Natural killer cell (primary cell): ENCODE measurements around the gene RTKN2. TPM values are rescaled to one million over a fixed set of nuclear protein-coding genes. Genes with fewer than 3 reads are reported as not detected.
"Not testable (repeated sequence)": the region's sequence is repeated elsewhere in the genome, so short reads cannot be mapped to it uniquely, and the experiment has no call there.

ENCODE experiments used
- ATAC-seq, 3 donors: fragments of 150-1000 bp in 2 of 3; fragments of 200-7000 bp in 1 of 3; cut with Tn5 transposase; 1 replicate in 1 of 3; 2 replicates in 2 of 3; pipeline ENCODE4 v1.10.0; 2021; ENCODE audit warnings: mild to moderate bottlenecking in 2 of 3, moderate library complexity in 2 of 3
- DNase-seq, 2 donors: peaks; one replicate each; pipeline versions ENCODE4 v3.0.0 to v3.0.0-alpha.2; 2013 to 2021; ENCODE audit warnings: mixed read lengths in 1 of 2
- H3K27ac ChIP-seq: one replicate; pipeline ENCODE4 v1.5.1; 2013; ENCODE audit warnings: mild to moderate bottlenecking, low read length
- H3K27me3 ChIP-seq: one replicate; pipeline ENCODE4 v1.6.1; 2013; ENCODE audit warnings: low read length; ENCODE audit not compliant: control insufficient read depth, insufficient read depth
- H3K36me3 ChIP-seq: one replicate; pipeline ENCODE4 v1.6.1; 2013; ENCODE audit warnings: low read length; ENCODE audit not compliant: control insufficient read depth, insufficient read depth
- H3K4me1 ChIP-seq: one replicate; pipeline ENCODE4 v1.6.1; 2013; ENCODE audit warnings: low read length; ENCODE audit not compliant: control insufficient read depth, insufficient read depth
- H3K4me3 ChIP-seq: one replicate; pipeline ENCODE4 v1.5.1; 2013; ENCODE audit warnings: low read length
- H3K9me3 ChIP-seq: one replicate; pipeline ENCODE4 v1.6.1; 2013; ENCODE audit warnings: low read length; ENCODE audit not compliant: control insufficient read depth, insufficient read depth
- H3K27ac Mint-ChIP-seq, 2 donors: one replicate each; pipeline ENCODE4 v1.8.0; 2022; ENCODE audit warnings: mild to moderate bottlenecking in 2 of 2, mixed read lengths in 2 of 2, moderate library complexity in 1 of 2
- H3K27me3 Mint-ChIP-seq, 2 donors: one replicate each; pipeline ENCODE4 v1.8.0; 2022; ENCODE audit warnings: low read depth in 2 of 2, mixed read lengths in 2 of 2
- H3K36me3 Mint-ChIP-seq: one replicate; pipeline ENCODE4 v1.8.0; 2022; ENCODE audit warnings: mixed read lengths
- H3K4me1 Mint-ChIP-seq, 2 donors: one replicate each; pipeline ENCODE4 v1.8.0; 2022; ENCODE audit warnings: mixed read lengths in 2 of 2
- H3K4me3 Mint-ChIP-seq: one replicate; pipeline ENCODE4 v1.8.0; 2022; ENCODE audit warnings: mild to moderate bottlenecking, moderate library complexity, mixed read lengths
- H3K9me3 Mint-ChIP-seq, 2 donors: one replicate each; pipeline ENCODE4 v1.8.0; 2022; ENCODE audit warnings: mixed read lengths in 2 of 2
- WGBS: methylation state at CpG from one replicate; pipeline ENCODE4 v1.1.7; 2013; ENCODE audit warnings: missing lambda C conversion rate; ENCODE audit not compliant: insufficient coverage; 5-methylcytosine and 5-hydroxymethylcytosine counted together
- intact Hi-C: fragments of 100-400 bp; cut with micrococcal nuclease; formaldehyde crosslinking; loops from one replicate; pipeline ENCODE4 v1.14.2; 2022
- total RNA-seq, 4 donors: library from RNA; stranded (reverse); fragments of 120-200 nt in 1 of 4; gene quantifications; one replicate each; pipeline versions ENCODE4 v1.2.3 to v1.2.4, GENCODE V29; 2013 to 2022
- TF ChIP-seq, protein P1 (sequence below): fragments of 200-600 bp; IDR thresholded peaks from one replicate; pipeline ENCODE4 v1.8.0; 2022; ENCODE audit warnings: antibody characterized with exemption

RTKN2 gene
- total RNA-seq, 3 donors from 2014 or later (not counting 1 experiment from before 2014, with no cell fraction given) = 0.31 to 0.61 (median 0.33) TPM

DNA sequence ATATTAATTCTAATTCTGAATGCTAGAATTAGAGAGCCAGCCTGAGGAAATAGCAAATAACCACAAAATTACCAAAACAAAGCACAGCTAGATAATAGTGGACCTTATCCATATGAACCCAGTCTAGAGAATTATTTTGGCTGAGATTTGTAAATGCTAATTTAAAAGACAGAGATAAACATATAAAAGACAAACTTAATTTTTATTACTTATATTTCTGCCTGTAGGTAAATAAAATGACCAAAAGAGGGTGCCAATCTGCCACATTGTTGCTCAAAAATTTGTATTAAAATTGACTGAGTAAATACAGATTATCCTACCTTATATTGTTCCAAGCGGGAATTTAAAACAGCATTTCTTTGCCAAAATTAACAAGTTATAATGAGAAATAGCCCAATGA is 20.2 kb downstream of the RTKN2 start:
- no peaks in the 10 kb centered on the region for H3K4me1 ChIP-seq
- no peak for DNase-seq
- H3K36me3 Mint-ChIP-seq = no peaks in the 10 kb centered on the region
- H3K4me3 ChIP-seq = no peak overlapping the region
- no peaks in the 10 kb centered on the region for H3K36me3 ChIP-seq
- no peaks in the 10 kb centered on the region for H3K27me3 ChIP-seq
- TF ChIP-seq, protein P1, sequence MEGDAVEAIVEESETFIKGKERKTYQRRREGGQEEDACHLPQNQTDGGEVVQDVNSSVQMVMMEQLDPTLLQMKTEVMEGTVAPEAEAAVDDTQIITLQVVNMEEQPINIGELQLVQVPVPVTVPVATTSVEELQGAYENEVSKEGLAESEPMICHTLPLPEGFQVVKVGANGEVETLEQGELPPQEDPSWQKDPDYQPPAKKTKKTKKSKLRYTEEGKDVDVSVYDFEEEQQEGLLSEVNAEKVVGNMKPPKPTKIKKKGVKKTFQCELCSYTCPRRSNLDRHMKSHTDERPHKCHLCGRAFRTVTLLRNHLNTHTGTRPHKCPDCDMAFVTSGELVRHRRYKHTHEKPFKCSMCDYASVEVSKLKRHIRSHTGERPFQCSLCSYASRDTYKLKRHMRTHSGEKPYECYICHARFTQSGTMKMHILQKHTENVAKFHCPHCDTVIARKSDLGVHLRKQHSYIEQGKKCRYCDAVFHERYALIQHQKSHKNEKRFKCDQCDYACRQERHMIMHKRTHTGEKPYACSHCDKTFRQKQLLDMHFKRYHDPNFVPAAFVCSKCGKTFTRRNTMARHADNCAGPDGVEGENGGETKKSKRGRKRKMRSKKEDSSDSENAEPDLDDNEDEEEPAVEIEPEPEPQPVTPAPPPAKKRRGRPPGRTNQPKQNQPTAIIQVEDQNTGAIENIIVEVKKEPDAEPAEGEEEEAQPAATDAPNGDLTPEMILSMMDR = peak; percentile 8
- WGBS = no CpG with 5 or more reads among the region's 1 CpG
- H3K27ac Mint-ChIP-seq = no peak overlapping the region
- no peak overlapping the region for H3K4me3 Mint-ChIP-seq
- no peak for ATAC-seq
- H3K27me3 Mint-ChIP-seq = no peaks in the 10 kb centered on the region
- H3K4me1 Mint-ChIP-seq = peaks cover 5 to 11% of the 10 kb centered on the region in 2 donors
- H3K27ac ChIP-seq = no peak overlapping the region
- no peaks in the 10 kb centered on the region for H3K9me3 Mint-ChIP-seq
- intact Hi-C loops = no loop called here
- no peaks in the 10 kb centered on the region for H3K9me3 ChIP-seq

DNA sequence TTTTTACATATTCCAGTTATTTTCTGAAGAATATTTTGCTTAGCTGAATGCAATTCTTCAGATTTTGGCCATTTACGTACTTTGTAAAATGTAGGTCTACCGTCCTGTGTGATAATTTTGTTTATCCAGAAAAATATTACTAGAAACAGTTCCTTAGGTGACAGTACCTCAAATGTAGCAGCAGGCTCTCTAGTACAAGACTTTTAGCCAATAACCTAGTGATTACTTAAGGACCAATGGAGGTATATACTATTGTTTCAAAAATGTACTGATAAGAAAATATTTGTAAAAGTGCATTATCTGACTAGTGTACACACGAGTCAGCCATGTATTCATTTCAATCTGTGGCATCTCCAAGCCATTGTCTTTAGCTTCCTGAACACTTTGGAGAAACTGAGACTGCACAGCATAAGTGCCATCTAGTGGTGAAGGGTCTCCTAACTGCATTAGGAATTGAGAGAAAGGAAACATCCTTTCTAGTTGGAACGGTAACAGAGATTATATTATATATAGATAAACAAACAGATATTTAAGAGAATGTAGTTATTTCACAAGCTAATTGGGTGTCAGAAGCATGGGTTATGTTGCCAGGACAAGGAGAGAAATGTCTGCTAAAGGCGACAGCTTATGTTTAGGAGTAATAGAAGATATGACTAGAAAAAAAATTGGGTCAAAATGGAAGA is 23.7 kb downstream of the RTKN2 start:
- no peak overlapping the region for H3K27ac ChIP-seq
- Mint-ChIP-seq H3K27me3 (no peaks in the 10 kb centered on the region), H3K4me1 (peaks cover 6 to 17% of the 10 kb centered on the region in 2 donors), H3K9me3 (no peaks in the 10 kb centered on the region), H3K4me3 (no peak overlapping the region), H3K36me3 (no peaks in the 10 kb centered on the region), H3K27ac (no peak overlapping the region)
- H3K9me3 ChIP-seq = no peaks in the 10 kb centered on the region
- TF ChIP-seq, protein P1 = peak; percentile 93
- ATAC-seq = peak; percentile 74 to 83 (median 80)
- intact Hi-C loops = loop anchor here (1.0 kb wide), 2 partner anchors 207 to 348 kb away; no protein-coding TSS in a partner anchor
- H3K27me3 ChIP-seq = no peaks in the 10 kb centered on the region
- peak in 1 of 2 donors; percentile 84 for DNase-seq
- no peaks in the 10 kb centered on the region for H3K36me3 ChIP-seq
- H3K4me3 ChIP-seq = no peak overlapping the region
- no peaks in the 10 kb centered on the region for H3K4me1 ChIP-seq
- 34% methylated on average over 2 of the region's 5 CpGs for WGBS

DNA sequence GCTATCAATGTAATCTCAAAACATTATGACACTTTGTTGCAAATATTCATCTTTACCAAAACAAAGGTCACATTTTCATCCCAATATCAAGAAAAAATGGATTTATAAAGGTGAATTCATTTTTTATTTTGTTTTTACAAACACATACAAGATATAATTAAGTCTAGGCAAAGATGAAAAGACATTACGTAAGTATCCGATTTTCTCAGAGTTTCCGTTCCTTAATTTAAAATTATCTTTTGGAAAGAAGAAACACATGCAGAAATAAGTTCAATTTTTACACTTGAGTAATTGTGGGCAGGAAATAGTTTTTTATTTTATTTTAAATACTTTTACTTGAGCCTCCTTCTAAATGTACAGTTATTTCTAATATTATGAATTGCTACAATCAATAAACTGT is 24.6 kb downstream of the RTKN2 start:
- no peaks in the 10 kb centered on the region for H3K27me3 ChIP-seq
- peaks cover 5 to 19% of the 10 kb centered on the region in 2 donors for H3K4me1 Mint-ChIP-seq
- H3K27ac Mint-ChIP-seq = no peak overlapping the region
- H3K4me3 ChIP-seq = no peak overlapping the region
- DNase-seq (no peak), ATAC-seq (no peak)
- H3K36me3 Mint-ChIP-seq = no peaks in the 10 kb centered on the region
- no peaks in the 10 kb centered on the region for H3K9me3 ChIP-seq
- no CpG with 5 or more reads among the region's 3 CpGs for WGBS
- H3K4me3 Mint-ChIP-seq = no peak overlapping the region
- H3K27me3 Mint-ChIP-seq = no peaks in the 10 kb centered on the region
- H3K4me1 ChIP-seq = no peaks in the 10 kb centered on the region
- H3K27ac ChIP-seq = peak overlapping the region; percentile 36
- intact Hi-C loops = no loop called here
- TF ChIP-seq, protein P1 = no peak
- no peaks in the 10 kb centered on the region for H3K9me3 Mint-ChIP-seq
- H3K36me3 ChIP-seq = no peaks in the 10 kb centered on the region

DNA sequence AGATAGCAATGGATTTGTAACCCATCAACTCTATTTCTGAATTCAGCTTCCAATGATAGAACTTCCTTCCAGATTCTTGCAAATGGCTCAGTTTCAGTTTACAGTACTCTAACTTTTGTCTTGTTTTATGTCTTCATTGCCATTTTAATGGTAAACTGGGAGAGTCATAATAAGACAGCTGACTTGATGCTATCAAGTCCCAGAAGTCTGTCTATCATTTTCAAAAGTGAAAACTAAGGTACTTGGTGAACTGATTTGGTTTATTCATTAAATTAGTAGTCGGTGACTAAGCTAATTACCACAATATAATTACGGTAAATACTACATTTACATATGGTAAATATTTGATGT is 25.0 kb downstream of the RTKN2 start:
- Histone ChIP-seq H3K4me1 (no peaks in the 10 kb centered on the region), H3K4me3 (no peak overlapping the region), H3K27me3 (no peaks in the 10 kb centered on the region), H3K9me3 (no peaks in the 10 kb centered on the region), H3K36me3 (no peaks in the 10 kb centered on the region), H3K27ac (peak overlapping the region; percentile 36)
- Mint-ChIP-seq H3K27me3 (no peaks in the 10 kb centered on the region), H3K27ac (peak overlapping the region; percentile 48 to 56), H3K4me3 (no peak overlapping the region), H3K36me3 (no peaks in the 10 kb centered on the region), H3K4me1 (peaks cover 5 to 19% of the 10 kb centered on the region in 2 donors), H3K9me3 (no peaks in the 10 kb centered on the region)
- WGBS = no CpG with 5 or more reads among the region's 2 CpGs
- ATAC-seq (no peak), DNase-seq (peak in 1 of 2 donors; percentile 12)
- intact Hi-C loops = no loop called here
- TF ChIP-seq, protein P1 = no peak

DNA sequence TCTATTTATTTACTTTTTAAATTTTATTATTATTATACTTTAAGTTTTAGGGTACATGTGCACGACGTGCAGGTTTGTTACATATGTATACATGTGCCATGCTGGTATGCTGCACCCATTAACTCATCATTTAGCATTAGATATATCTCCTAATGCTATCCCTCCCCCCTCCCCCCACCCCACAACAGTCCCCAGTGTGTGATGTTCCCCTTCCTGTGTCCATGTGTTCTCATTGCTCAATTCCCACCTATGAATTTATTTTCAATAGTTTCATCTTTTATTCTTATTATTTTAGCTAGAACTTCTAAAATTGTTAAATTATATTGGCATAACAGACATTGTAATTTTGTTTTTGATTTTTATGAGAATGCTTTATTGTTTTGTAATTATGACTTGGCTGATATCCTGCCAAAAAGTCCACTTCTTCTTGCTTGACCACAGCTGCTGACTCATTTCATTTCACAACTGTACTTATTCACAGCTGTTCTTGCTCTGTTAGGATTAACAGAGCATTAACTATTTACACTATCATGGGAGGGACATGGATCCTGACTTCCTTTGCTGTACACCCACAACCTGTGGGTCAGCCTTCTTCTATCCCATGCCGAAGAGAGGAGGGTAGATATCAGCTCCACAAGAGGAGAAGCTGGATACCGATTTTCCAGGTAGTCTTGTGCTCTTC is 25.5 kb downstream of the RTKN2 start:
- DNase-seq, H3K4me3 Mint-ChIP-seq: not testable (repeated sequence)
- peak in 2 of 3 donors; percentile 7 to 36 for ATAC-seq

More for the DNA sequence above, 25.5 kb downstream of the RTKN2 start:
- intact Hi-C loops, H3K36me3 ChIP-seq, H3K9me3 ChIP-seq, H3K27me3 Mint-ChIP-seq, H3K4me3 ChIP-seq, H3K27me3 ChIP-seq, H3K4me1 ChIP-seq, H3K9me3 Mint-ChIP-seq, H3K36me3 Mint-ChIP-seq: not testable (repeated sequence)
- Mint-ChIP-seq H3K4me1 (peaks cover 5 to 19% of the 10 kb centered on the region in 2 donors), H3K27ac (peak overlapping the region; percentile 48 to 56)
- H3K27ac ChIP-seq = peak overlapping the region; percentile 36
- 60% methylated on average over 2 of the region's 4 CpGs for WGBS
